ENCODE measurements around the gene ABCC3. TPM values are rescaled to one million over a fixed set of nuclear protein-coding genes. Genes with fewer than 3 reads are reported as not detected.

Gene ABCC3
- not detected for total RNA-seq

- CTCF ChIA-PET = interaction anchor here (1.6 kb wide), 1 partner anchor 88 kb away, joined by 5 read pairs; the partner anchor contains the start of gene SPATA20
- POLR2A ChIA-PET = no interaction called here
These were observed at the start of gene ABCC3 for GRCh38 chr17:50634224-50634914. TSS of gene ABCC3 (plus strand) at chr17:50634881. CDS start at chr17:50634937, 56 bp downstream.

GRCh38 chr17:50585346-50585745 is 49.3 kb upstream of the ABCC3 start:
- ChIA-PET POLR2A (no interaction called here), CTCF (no interaction called here)

GRCh38 chr17:50585891-50586290 is 48.8 kb upstream of the ABCC3 start:
- POLR2A ChIA-PET = no interaction called here

GRCh38 chr17:50586421-50587247 is 48.0 kb upstream of the ABCC3 start:
- ChIA-PET POLR2A (no interaction called here), CTCF (no interaction called here)

More at GRCh38 chr17:50585891-50586290, 48.8 kb upstream of the ABCC3 start:
- CTCF ChIA-PET = no interaction called here

GRCh38 chr17:50587571-50587970 is 47.1 kb upstream of the ABCC3 start:
- ChIA-PET POLR2A (no interaction called here), CTCF (no interaction called here)

GRCh38 chr17:50588391-50589049 is 46.2 kb upstream of the ABCC3 start:
- CTCF ChIA-PET = no interaction called here
- POLR2A ChIA-PET = no interaction called here

- ChIA-PET POLR2A (no interaction called here), CTCF (no interaction called here)
These were observed 45.5 kb upstream of the ABCC3 start for GRCh38 chr17:50589095-50589705.

- CTCF ChIA-PET = no interaction called here
- POLR2A ChIA-PET = no interaction called here
These were observed 43.5 kb upstream of the ABCC3 start for GRCh38 chr17:50590946-50591737.

GRCh38 chr17:50593321-50593720 is 41.4 kb upstream of the ABCC3 start:
- ChIA-PET POLR2A (no interaction called here), CTCF (no interaction called here)

- ChIA-PET POLR2A (no interaction called here), CTCF (no interaction called here)
These were observed 40.4 kb upstream of the ABCC3 start for GRCh38 chr17:50594128-50594823.

GRCh38 chr17:50594892-50595291 is 39.8 kb upstream of the ABCC3 start:
- POLR2A ChIA-PET = no interaction called here
- CTCF ChIA-PET = no interaction called here

- POLR2A ChIA-PET = no interaction called here
These were observed 38.3 kb upstream of the ABCC3 start for GRCh38 chr17:50596191-50597037.

GRCh38 chr17:50598487-50598886 is 36.2 kb upstream of the ABCC3 start:
- CTCF ChIA-PET = no interaction called here

More at GRCh38 chr17:50596191-50597037, 38.3 kb upstream of the ABCC3 start:
- CTCF ChIA-PET = no interaction called here

GRCh38 chr17:50599606-50600005 is 35.1 kb upstream of the ABCC3 start:
- CTCF ChIA-PET = no interaction called here
- POLR2A ChIA-PET = no interaction called here

More at GRCh38 chr17:50598487-50598886, 36.2 kb upstream of the ABCC3 start:
- POLR2A ChIA-PET = no interaction called here

GRCh38 chr17:50601823-50602375 is 32.8 kb upstream of the ABCC3 start:
- CTCF ChIA-PET = no interaction called here
- POLR2A ChIA-PET = no interaction called here

GRCh38 chr17:50602836-50603235 is 31.8 kb upstream of the ABCC3 start:
- ChIA-PET POLR2A (no interaction called here), CTCF (no interaction called here)

- ChIA-PET CTCF (no interaction called here), POLR2A (no interaction called here)
These were observed 31.3 kb upstream of the ABCC3 start for GRCh38 chr17:50603340-50603739.

GRCh38 chr17:50604513-50604912 is 30.2 kb upstream of the ABCC3 start:
- CTCF ChIA-PET = no interaction called here
- POLR2A ChIA-PET = no interaction called here

Data from activated CD8-positive, alpha-beta memory T cell treated with anti-CD3 and anti-CD28 coated beads for 36 hours (primary cell).